ES-I3 (cell line): ENCODE data around the gene CASP7.
A peak's percentile ranks its signal among the peaks of the same experiment; 100 is the strongest.
"Not testable (repeated sequence)": the region's sequence is repeated elsewhere in the genome, so short reads cannot be mapped to it uniquely, and the experiment has no call there.

ENCODE experiments used
- H3K36me3 ChIP-seq: 2 replicates; pipeline ENCODE4 v1.6.1; 2013; ENCODE audit warnings: mild to moderate bottlenecking, low read length, control low read depth, moderate library complexity; ENCODE audit not compliant: insufficient read depth
- H3K4me1 ChIP-seq: 2 replicates; pipeline ENCODE4 v1.6.1; 2013; ENCODE audit warnings: mild to moderate bottlenecking, control low read depth, low read length; ENCODE audit not compliant: insufficient read depth
- H3K9ac ChIP-seq: 2 replicates; pipeline ENCODE4 v1.6.1; 2013; ENCODE audit warnings: low read depth, mild to moderate bottlenecking, low read length, moderate library complexity
- H3K9me3 ChIP-seq: 2 replicates; pipeline ENCODE4 v1.6.1; 2013; ENCODE audit warnings: mild to moderate bottlenecking, low read length, moderate library complexity; ENCODE audit not compliant: control insufficient read depth, insufficient read depth

The CASP7 gene

GRCh38 chr10:113652456-113652855 is 27.3 kb upstream of the CASP7 start:
- not testable (repeated sequence) for H3K4me1 ChIP-seq, H3K9ac ChIP-seq, H3K9me3 ChIP-seq, H3K36me3 ChIP-seq

GRCh38 chr10:113656896-113657295 is 22.8 kb upstream of the CASP7 start:
- Histone ChIP-seq H3K4me1 (no peaks in the 10 kb centered on the region), H3K9me3 (no peaks in the 10 kb centered on the region), H3K36me3 (no peaks in the 10 kb centered on the region)

GRCh38 chr10:113657544-113657943 is 22.2 kb upstream of the CASP7 start:
- Histone ChIP-seq H3K9ac (no peak overlapping the region), H3K4me1 (no peaks in the 10 kb centered on the region), H3K9me3 (no peaks in the 10 kb centered on the region), H3K36me3 (no peaks in the 10 kb centered on the region)

More at GRCh38 chr10:113656896-113657295, 22.8 kb upstream of the CASP7 start:
- no peak overlapping the region for H3K9ac ChIP-seq

- no peaks in the 10 kb centered on the region for H3K4me1 ChIP-seq
- H3K9ac ChIP-seq: no peak overlapping the region
- no peaks in the 10 kb centered on the region for H3K9me3 ChIP-seq
These were observed 18.4 kb upstream of the CASP7 start for GRCh38 chr10:113661332-113661731.

GRCh38 chr10:113663142-113663541 is 16.6 kb upstream of the CASP7 start:
- no peaks in the 10 kb centered on the region for H3K36me3 ChIP-seq
- H3K4me1 ChIP-seq: no peaks in the 10 kb centered on the region
- H3K9me3 ChIP-seq: no peaks in the 10 kb centered on the region
- no peak overlapping the region for H3K9ac ChIP-seq

More at GRCh38 chr10:113661332-113661731, 18.4 kb upstream of the CASP7 start:
- H3K36me3 ChIP-seq: no peaks in the 10 kb centered on the region

- H3K9ac ChIP-seq: no peak within 1 kb of the TSS
- H3K4me1 ChIP-seq: no peaks in the 10 kb centered on the region
- H3K36me3 ChIP-seq: no peaks in the 10 kb centered on the region
- H3K9me3 ChIP-seq: no peaks in the 10 kb centered on the region
These were observed 15.8 kb upstream of the CASP7 start, which contains the start of gene NRAP for GRCh38 chr10:113663908-113664307. NRAP (minus strand) TSS chr10:113664041; CDS start chr10:113663882, 159 bp downstream.

GRCh38 chr10:113665352-113665751 is 14.4 kb upstream of the CASP7 start:
- Histone ChIP-seq H3K36me3 (no peaks in the 10 kb centered on the region), H3K9ac (no peak overlapping the region), H3K4me1 (no peaks in the 10 kb centered on the region), H3K9me3 (no peaks in the 10 kb centered on the region; the same call in 1 of the 2 replicates)

GRCh38 chr10:113665806-113666354 is 13.8 kb upstream of the CASP7 start:
- Histone ChIP-seq H3K9me3 (no peaks in the 10 kb centered on the region; the same call in 1 of the 2 replicates), H3K9ac (no peak overlapping the region), H3K36me3 (no peaks in the 10 kb centered on the region), H3K4me1 (no peaks in the 10 kb centered on the region)

GRCh38 chr10:113666682-113667252 is 12.9 kb upstream of the CASP7 start:
- H3K9ac ChIP-seq: no peak overlapping the region
- no peaks in the 10 kb centered on the region for H3K4me1 ChIP-seq
- H3K36me3 ChIP-seq: no peaks in the 10 kb centered on the region
- no peaks in the 10 kb centered on the region; the same call in 1 of the 2 replicates for H3K9me3 ChIP-seq

- H3K36me3 ChIP-seq: no peaks in the 10 kb centered on the region
- H3K4me1 ChIP-seq: no peaks in the 10 kb centered on the region
- no peaks in the 10 kb centered on the region for H3K9me3 ChIP-seq
- peak overlapping the region; percentile 70 for H3K9ac ChIP-seq
These were observed 739 bp downstream of the CASP7 start for GRCh38 chr10:113680190-113681111.

- Histone ChIP-seq H3K4me1 (no peaks in the 10 kb centered on the region), H3K9ac (no peak overlapping the region), H3K9me3 (peaks cover 2% of the 10 kb centered on the region; the same call in 1 of the 2 replicates), H3K36me3 (no peaks in the 10 kb centered on the region)
These were observed 2.1 kb downstream of the CASP7 start for GRCh38 chr10:113681533-113682470.

- H3K36me3 ChIP-seq: no peaks in the 10 kb centered on the region
- H3K9me3 ChIP-seq: peaks cover 2% of the 10 kb centered on the region; the same call in 1 of the 2 replicates
- H3K4me1 ChIP-seq: no peaks in the 10 kb centered on the region
- H3K9ac ChIP-seq: no peak overlapping the region
These were observed 3.6 kb downstream of the CASP7 start for GRCh38 chr10:113683300-113683699.

GRCh38 chr10:113686028-113686427 is 6.3 kb downstream of the CASP7 start:
- H3K4me1 ChIP-seq: no peaks in the 10 kb centered on the region
- no peak overlapping the region for H3K9ac ChIP-seq
- H3K9me3 ChIP-seq: peaks cover 2% of the 10 kb centered on the region; the same call in 1 of the 2 replicates
- H3K36me3 ChIP-seq: no peaks in the 10 kb centered on the region

GRCh38 chr10:113687037-113687436 is 7.3 kb downstream of the CASP7 start:
- Histone ChIP-seq H3K9me3 (peaks cover 2% of the 10 kb centered on the region; the same call in 1 of the 2 replicates), H3K9ac (no peak overlapping the region), H3K4me1 (no peaks in the 10 kb centered on the region), H3K36me3 (no peaks in the 10 kb centered on the region)
